Liver (tissue), 3 donors: ENCODE data around the gene ANGPTL7.

Experiments
- ATF3 ChIP-seq: IDR thresholded peaks from 2 replicates; pipeline ENCODE4 v1.6.1; 2016; ENCODE audit warnings: antibody characterized with exemption
- CTCF ChIP-seq: fragments of 150-350 bp; IDR thresholded peaks from 2 replicates; pipeline ENCODE4 v1.5.1; 2017; ENCODE audit warnings: improper control_type of control experiment, low read depth, low read length; ENCODE audit not compliant: missing input control
- FOXA1 ChIP-seq: IDR thresholded peaks from 2 replicates; pipeline ENCODE4 v1.6.1; 2016; ENCODE audit warnings: antibody characterized with exemption
- GABPA ChIP-seq, 2 donors: IDR thresholded peaks in 1 of 2; conservative IDR thresholded peaks in 1 of 2; 2 replicates each; pipeline ENCODE4 v1.6.1; 2016; ENCODE audit warnings: antibody characterized with exemption in 2 of 2, mild to moderate bottlenecking in 1 of 2, moderate library complexity in 1 of 2
- RAD21 ChIP-seq, 2 donors: IDR thresholded peaks; 2 replicates each; pipeline ENCODE4 v1.6.1; 2016; ENCODE audit warnings: antibody characterized with exemption in 2 of 2, mild to moderate bottlenecking in 2 of 2
- TAF1 ChIP-seq: conservative IDR thresholded peaks from 2 replicates; pipeline ENCODE4 v1.6.1; 2016; ENCODE audit warnings: antibody characterized with exemption, mild to moderate bottlenecking
- YY1 ChIP-seq: IDR thresholded peaks from 2 replicates; pipeline ENCODE4 v1.6.1; 2016; ENCODE audit warnings: antibody characterized with exemption, mild to moderate bottlenecking
- TF ChIP-seq, protein P1 (sequence below): IDR thresholded peaks from 2 replicates; pipeline ENCODE4 v1.6.1; 2016; ENCODE audit warnings: antibody characterized with exemption
- TF ChIP-seq, protein P2 (sequence below): IDR thresholded peaks from 2 replicates; pipeline ENCODE4 v1.6.1; 2016; ENCODE audit warnings: antibody characterized with exemption, mild to moderate bottlenecking
- donor health status: healthy.
- donor health status: healthy.

DNA sequence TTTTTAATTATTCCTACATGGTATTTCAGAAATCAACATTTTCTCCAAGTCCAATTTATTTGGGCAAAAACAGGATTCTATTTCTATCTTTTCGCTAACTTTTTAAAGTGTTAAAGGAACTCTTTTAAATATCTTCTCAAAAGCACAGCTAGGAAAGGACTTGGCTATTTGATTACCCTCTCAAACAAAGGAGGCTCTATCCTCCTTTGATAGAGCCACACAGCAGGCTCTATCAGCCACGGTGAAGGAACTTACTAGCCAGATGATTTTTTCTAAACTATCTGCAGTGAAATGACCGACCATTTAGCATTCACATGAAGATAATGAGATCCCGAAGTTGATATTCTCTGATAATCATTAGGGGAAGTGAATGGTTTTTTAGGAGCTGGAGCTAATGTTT lies 9.1 kb downstream of the ANGPTL7 start:
- TF ChIP-seq, protein P1, sequence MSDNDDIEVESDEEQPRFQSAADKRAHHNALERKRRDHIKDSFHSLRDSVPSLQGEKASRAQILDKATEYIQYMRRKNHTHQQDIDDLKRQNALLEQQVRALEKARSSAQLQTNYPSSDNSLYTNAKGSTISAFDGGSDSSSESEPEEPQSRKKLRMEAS = no peak
- TF ChIP-seq CTCF = no peak
- no peak for TF ChIP-seq RAD21 (IDR thresholded peaks at IDR 0.05)
- TF ChIP-seq TAF1 = no peak
- TF ChIP-seq, protein P2, sequence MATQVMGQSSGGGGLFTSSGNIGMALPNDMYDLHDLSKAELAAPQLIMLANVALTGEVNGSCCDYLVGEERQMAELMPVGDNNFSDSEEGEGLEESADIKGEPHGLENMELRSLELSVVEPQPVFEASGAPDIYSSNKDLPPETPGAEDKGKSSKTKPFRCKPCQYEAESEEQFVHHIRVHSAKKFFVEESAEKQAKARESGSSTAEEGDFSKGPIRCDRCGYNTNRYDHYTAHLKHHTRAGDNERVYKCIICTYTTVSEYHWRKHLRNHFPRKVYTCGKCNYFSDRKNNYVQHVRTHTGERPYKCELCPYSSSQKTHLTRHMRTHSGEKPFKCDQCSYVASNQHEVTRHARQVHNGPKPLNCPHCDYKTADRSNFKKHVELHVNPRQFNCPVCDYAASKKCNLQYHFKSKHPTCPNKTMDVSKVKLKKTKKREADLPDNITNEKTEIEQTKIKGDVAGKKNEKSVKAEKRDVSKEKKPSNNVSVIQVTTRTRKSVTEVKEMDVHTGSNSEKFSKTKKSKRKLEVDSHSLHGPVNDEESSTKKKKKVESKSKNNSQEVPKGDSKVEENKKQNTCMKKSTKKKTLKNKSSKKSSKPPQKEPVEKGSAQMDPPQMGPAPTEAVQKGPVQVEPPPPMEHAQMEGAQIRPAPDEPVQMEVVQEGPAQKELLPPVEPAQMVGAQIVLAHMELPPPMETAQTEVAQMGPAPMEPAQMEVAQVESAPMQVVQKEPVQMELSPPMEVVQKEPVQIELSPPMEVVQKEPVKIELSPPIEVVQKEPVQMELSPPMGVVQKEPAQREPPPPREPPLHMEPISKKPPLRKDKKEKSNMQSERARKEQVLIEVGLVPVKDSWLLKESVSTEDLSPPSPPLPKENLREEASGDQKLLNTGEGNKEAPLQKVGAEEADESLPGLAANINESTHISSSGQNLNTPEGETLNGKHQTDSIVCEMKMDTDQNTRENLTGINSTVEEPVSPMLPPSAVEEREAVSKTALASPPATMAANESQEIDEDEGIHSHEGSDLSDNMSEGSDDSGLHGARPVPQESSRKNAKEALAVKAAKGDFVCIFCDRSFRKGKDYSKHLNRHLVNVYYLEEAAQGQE = no peak
- TF ChIP-seq YY1 = no peak
- TF ChIP-seq ATF3 = no peak
- TF ChIP-seq FOXA1 = no peak
- no peak for TF ChIP-seq GABPA (IDR thresholded peaks at IDR 0.05 in 1 of 2, conservative IDR thresholded peaks at IDR 0.05 in 1 of 2)
